Mesendoderm (in vitro differentiated cells): Measurements from ENCODE around the gene KIF27.
"Not testable (repeated sequence)": the region's sequence is repeated elsewhere in the genome, so short reads cannot be mapped to it uniquely, and the experiment has no call there.

Source experiments
- DNase-seq: peaks from one replicate; pipeline ENCODE4 v3.0.0; 2013
- H2AK5ac ChIP-seq: 2 replicates; pipeline ENCODE4 v1.6.1; 2013; ENCODE audit warnings: low read length, inconsistent platforms
- H2BK120ac ChIP-seq: 2 replicates; pipeline ENCODE4 v1.6.1; 2013; ENCODE audit warnings: low read depth, mild to moderate bottlenecking, low read length, moderate library complexity, mixed read lengths
- H2BK15ac ChIP-seq: replicated peaks from 2 replicates; pipeline ENCODE4 v1.6.1; 2013; ENCODE audit warnings: low read depth, mild to moderate bottlenecking, moderate library complexity
- H2BK5ac ChIP-seq: 2 replicates; pipeline ENCODE4 v1.6.1; 2013; ENCODE audit warnings: low read length, inconsistent platforms
- H3K18ac ChIP-seq: 2 replicates; pipeline ENCODE4 v1.6.1; 2013; ENCODE audit warnings: mild to moderate bottlenecking, low read length, mixed read lengths
- H3K23ac ChIP-seq: one replicate; pipeline ENCODE4 v1.6.1; 2013; ENCODE audit warnings: low read length
- H3K27ac ChIP-seq: 2 replicates; pipeline ENCODE4 v1.5.1; 2013; ENCODE audit warnings: low read depth, mild to moderate bottlenecking, inconsistent platforms, low read length, moderate library complexity
- H3K27me3 ChIP-seq: 2 replicates; pipeline ENCODE4 v1.6.1; 2013; ENCODE audit warnings: low read length, control low read depth, mild to moderate bottlenecking, inconsistent platforms; ENCODE audit not compliant: insufficient read depth, poor library complexity
- H3K36me3 ChIP-seq: 2 replicates; pipeline ENCODE4 v1.6.1; 2013; ENCODE audit warnings: low read length, inconsistent platforms; ENCODE audit not compliant: control insufficient read depth, insufficient read depth
- H3K4ac ChIP-seq: one replicate; pipeline ENCODE4 v1.6.1; 2013; ENCODE audit warnings: low read depth, mild to moderate bottlenecking, low read length, moderate library complexity
- H3K4me1 ChIP-seq: 2 replicates; pipeline ENCODE4 v1.6.1; 2013; ENCODE audit warnings: low read depth, low read length, inconsistent platforms; ENCODE audit not compliant: control insufficient read depth
- H3K4me2 ChIP-seq: 2 replicates; pipeline ENCODE4 v1.6.1; 2013; ENCODE audit warnings: low read length
- H3K4me3 ChIP-seq: 2 replicates; pipeline ENCODE4 v1.5.1; 2013; ENCODE audit warnings: mild to moderate bottlenecking, low read length
- H3K56ac ChIP-seq: one replicate; pipeline ENCODE4 v1.6.1; 2013; ENCODE audit warnings: low read length
- H3K79me1 ChIP-seq: 2 replicates; pipeline ENCODE4 v1.6.1; 2013; ENCODE audit warnings: low read length, inconsistent platforms
- H3K79me2 ChIP-seq: 2 replicates; pipeline ENCODE4 v1.6.1; 2013; ENCODE audit warnings: mild to moderate bottlenecking, low read length; ENCODE audit not compliant: control insufficient read depth, insufficient read depth
- H3K9ac ChIP-seq: 2 replicates; pipeline ENCODE4 v1.6.1; 2013; ENCODE audit warnings: low read length, inconsistent platforms
- H4K5ac ChIP-seq: one replicate; pipeline ENCODE4 v1.6.1; 2013; ENCODE audit warnings: low read length
- H4K8ac ChIP-seq: one replicate; pipeline ENCODE4 v1.6.1; 2013; ENCODE audit warnings: low read depth, mild to moderate bottlenecking, control low read depth, low read length, moderate library complexity
- WGBS: extraction: QIAGEN DNeasy Blood & Tissue Kit; methylation state at CpG from one replicate; pipeline ENCODE4 v1.1.7; 2013; ENCODE audit warnings: low lambda C conversion rate, missing lambda C conversion rate; ENCODE audit not compliant: insufficient coverage; ENCODE audit errors: extremely low coverage; 5-methylcytosine and 5-hydroxymethylcytosine counted together

Gene KIF27

DNA sequence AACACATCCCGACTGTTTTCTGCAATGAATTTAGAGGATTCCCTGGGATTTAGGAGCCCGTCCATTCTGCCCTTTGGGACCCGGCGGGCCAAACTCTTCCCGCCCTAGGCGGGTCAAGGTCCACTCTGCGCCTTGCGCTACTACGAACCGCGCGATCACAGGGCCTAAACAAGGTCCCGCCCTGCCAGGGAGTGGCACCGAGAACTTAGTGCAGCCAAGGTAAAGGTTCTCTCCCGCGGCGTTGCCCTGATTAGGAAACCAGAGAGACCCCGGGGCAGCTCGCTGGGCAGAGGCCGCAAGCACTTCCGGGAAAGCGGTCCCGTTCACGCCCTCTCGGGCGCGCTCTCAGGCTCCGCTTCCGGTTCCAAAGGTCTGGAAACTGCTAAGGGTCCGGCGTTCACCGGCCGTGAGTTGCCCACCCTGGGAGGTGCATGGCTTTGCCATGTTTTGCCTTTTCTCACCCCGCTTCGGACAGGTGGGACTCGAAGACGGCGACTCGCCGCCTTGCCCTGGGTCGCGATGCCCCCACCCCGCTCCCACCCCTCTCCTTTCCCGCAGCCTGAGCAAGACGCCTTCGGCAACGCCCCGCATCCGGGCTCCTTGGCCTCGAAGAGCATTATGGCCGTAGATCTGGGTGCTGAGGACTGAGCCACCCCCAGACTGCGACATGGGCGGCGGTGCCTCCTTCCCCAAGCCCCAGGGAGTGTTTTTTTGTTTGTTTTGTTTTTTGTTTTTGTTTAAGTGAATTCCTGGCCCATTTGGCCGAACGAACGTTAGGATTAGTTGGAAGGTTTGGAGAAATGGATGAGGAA is 35.4 kb upstream of the KIF27 start:
- Histone ChIP-seq H3K4me2 (no peak overlapping the region), H3K4ac (no peak overlapping the region), H3K4me1 (no peaks in the 10 kb centered on the region), H2AK5ac (no peak overlapping the region), H3K27me3 (no peaks in the 10 kb centered on the region), H2BK5ac (no peak overlapping the region), H2BK120ac (no peak overlapping the region), H3K27ac (no peak overlapping the region), H3K4me3 (no peak overlapping the region), H4K5ac (no peak overlapping the region), H4K8ac (no peak overlapping the region), H3K36me3 (no peaks in the 10 kb centered on the region), H3K56ac (no peak overlapping the region), H3K79me2 (no peaks in the 10 kb centered on the region), H3K9ac (peak overlapping the region; percentile 22), H2BK15ac (no peak overlapping the region), H3K18ac (no peak overlapping the region), H3K79me1 (no peaks in the 10 kb centered on the region), H3K23ac (no peak overlapping the region)
- WGBS, result 100% methylated on average over 3 of the region's 57 CpGs
- DNase-seq, result no peak

DNA sequence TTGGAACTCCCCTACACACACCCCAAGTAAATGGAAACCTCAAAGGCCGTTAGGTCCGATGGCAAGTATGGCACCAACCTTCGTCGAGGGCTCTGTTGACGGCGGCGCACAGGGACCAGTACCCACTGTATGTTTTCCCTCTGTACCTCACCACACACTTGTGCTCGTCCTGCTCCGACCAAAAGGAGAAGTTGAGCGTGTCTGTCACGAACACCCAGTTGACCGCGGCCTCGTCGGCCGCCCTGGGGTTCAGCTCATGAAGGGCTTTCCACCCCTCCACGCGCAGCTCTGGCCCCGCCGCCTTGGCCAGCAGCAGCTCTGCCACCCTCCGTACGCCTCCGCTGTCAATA is 34.8 kb upstream of the KIF27 start:
- Histone ChIP-seq H4K8ac (no peak overlapping the region), H3K9ac (peak overlapping the region; percentile 22), H3K27me3 (no peaks in the 10 kb centered on the region), H3K27ac (no peak overlapping the region), H3K4me2 (no peak overlapping the region), H3K56ac (peak overlapping the region; percentile 58), H3K4me3 (no peak overlapping the region), H3K4me1 (no peaks in the 10 kb centered on the region), H3K36me3 (no peaks in the 10 kb centered on the region), H3K23ac (no peak overlapping the region), H2BK15ac (no peak overlapping the region), H4K5ac (no peak overlapping the region), H3K79me1 (no peaks in the 10 kb centered on the region), H3K18ac (no peak overlapping the region), H2BK5ac (no peak overlapping the region), H3K79me2 (no peaks in the 10 kb centered on the region), H2BK120ac (no peak overlapping the region), H2AK5ac (no peak overlapping the region), H3K4ac (no peak overlapping the region)
- no CpG with 5 or more reads among the region's 23 CpGs for WGBS
- DNase-seq, result no peak

DNA sequence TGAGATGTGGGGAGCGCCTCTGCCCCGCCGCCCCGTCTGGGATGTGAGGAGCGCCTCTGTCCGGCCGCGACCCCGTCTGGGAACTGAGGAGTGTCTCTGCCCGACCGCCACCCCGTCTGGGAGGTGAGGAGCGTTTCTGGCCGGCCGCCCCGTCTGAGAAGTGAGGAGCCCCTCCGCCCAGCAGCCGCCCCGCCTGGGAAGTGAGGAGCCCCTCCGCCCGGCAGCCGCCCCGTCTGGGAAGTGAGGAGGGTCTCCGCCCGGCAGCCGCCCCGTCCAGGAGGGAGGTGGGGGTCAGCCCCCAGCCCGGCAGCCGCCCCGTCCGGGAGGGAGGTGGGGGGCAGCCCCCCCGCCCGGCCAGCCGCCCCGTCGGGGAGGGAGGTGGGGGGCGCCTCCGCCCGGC is 26.9 kb upstream of the KIF27 start:
- no CpG with 5 or more reads among the region's 39 CpGs for WGBS
- H3K79me1 ChIP-seq, result not testable (repeated sequence)

DNA sequence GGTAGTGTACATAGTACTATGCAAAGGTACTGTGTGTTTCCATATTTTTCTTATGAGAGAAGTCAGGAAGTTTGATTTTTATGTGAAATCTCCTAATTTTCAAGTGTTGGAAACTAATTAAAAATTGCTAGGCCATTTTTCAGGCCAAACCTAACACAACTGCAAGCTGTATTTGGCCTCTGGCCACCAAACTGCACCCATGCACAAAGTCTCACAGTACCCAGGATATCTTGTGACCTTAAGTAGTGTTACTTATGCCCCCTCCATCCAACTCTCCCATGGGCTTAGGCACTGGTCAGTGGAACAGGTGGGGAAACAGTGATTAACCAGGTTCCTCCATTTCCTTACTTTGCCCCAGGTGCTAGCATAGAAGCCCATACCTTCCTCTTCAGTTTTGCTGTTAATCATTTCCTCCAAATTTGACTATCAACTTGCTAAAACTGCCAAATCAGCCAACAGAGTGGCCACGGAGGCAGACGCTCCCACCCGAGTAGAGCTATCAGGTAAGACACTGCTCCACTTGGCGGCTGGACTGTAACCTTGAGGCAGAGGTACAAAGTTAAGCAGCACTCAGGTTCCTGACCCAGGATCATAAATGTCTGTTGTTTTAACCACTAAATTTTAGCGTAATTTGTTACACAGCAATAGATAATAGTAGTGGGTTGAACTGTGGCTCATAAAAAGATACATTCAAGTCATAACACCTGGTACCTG is 19.5 kb upstream of the KIF27 start:
- H3K4me2 ChIP-seq, result no peak overlapping the region
- no CpG with 5 or more reads among the region's 5 CpGs for WGBS
- no peak overlapping the region for H2BK5ac ChIP-seq
- H3K27ac ChIP-seq, result no peak overlapping the region
- H3K18ac ChIP-seq, result no peak overlapping the region
- H2AK5ac ChIP-seq, result no peak overlapping the region
- no peak overlapping the region for H3K4ac ChIP-seq
- no peaks in the 10 kb centered on the region for H3K79me2 ChIP-seq
- no peak overlapping the region for H2BK15ac ChIP-seq
- no peaks in the 10 kb centered on the region for H3K36me3 ChIP-seq
- H3K79me1 ChIP-seq, result no peaks in the 10 kb centered on the region
- no peak overlapping the region for H3K9ac ChIP-seq
- H3K27me3 ChIP-seq, result no peaks in the 10 kb centered on the region
- DNase-seq, result no peak
- no peak overlapping the region for H3K4me3 ChIP-seq
- no peak overlapping the region for H4K8ac ChIP-seq
- H3K56ac ChIP-seq, result no peak overlapping the region
- no peak overlapping the region for H3K23ac ChIP-seq
- no peak overlapping the region for H4K5ac ChIP-seq
- no peak overlapping the region for H2BK120ac ChIP-seq
- no peaks in the 10 kb centered on the region for H3K4me1 ChIP-seq

More for the DNA sequence above, 26.9 kb upstream of the KIF27 start:
- H3K18ac ChIP-seq, H2BK5ac ChIP-seq, H3K27me3 ChIP-seq, H3K4me2 ChIP-seq, DNase-seq, H3K27ac ChIP-seq, H4K8ac ChIP-seq, H2BK120ac ChIP-seq, H2AK5ac ChIP-seq, H3K4me3 ChIP-seq, H4K5ac ChIP-seq, H3K9ac ChIP-seq, H2BK15ac ChIP-seq, H3K36me3 ChIP-seq, H3K4me1 ChIP-seq, H3K79me2 ChIP-seq, H3K56ac ChIP-seq, H3K23ac ChIP-seq, H3K4ac ChIP-seq: not testable (repeated sequence)

DNA sequence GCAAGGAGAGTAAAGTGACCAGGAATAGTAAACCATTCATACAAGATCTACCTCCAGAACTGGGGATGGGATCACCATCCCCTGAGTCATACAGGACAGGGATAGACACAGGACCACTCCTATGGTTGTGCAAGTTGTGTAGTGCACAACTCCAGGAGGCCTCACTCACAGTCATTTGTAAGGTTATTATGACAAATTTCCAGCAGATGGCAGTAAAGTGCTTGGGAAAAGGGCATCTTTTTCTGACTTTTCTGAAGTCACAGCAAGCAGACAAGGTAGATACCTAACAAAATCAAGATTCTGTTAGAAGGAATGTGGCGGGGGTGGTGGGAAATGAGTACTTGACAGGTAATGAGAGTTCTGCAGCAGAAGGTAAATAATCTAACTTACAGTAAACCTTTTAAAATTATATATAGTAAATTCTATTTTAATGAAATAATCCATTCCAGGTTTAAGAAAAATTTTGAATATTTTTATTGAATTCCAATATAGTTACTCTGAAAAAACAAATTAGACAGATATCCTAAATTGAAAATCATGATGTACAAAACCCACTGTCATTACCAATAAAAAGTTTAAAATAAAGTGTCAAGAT is 16.7 kb upstream of the KIF27 start:
- Histone ChIP-seq H2BK120ac (no peak overlapping the region), H3K4me3 (no peak overlapping the region), H3K4me1 (no peaks in the 10 kb centered on the region), H3K27me3 (no peaks in the 10 kb centered on the region), H3K79me1 (no peaks in the 10 kb centered on the region), H3K56ac (no peak overlapping the region), H4K5ac (no peak overlapping the region), H3K9ac (no peak overlapping the region), H3K4ac (no peak overlapping the region), H2BK5ac (no peak overlapping the region), H2BK15ac (no peak overlapping the region), H3K27ac (no peak overlapping the region), H3K36me3 (no peaks in the 10 kb centered on the region), H2AK5ac (no peak overlapping the region), H3K4me2 (no peak overlapping the region), H3K79me2 (no peaks in the 10 kb centered on the region), H3K18ac (no peak overlapping the region), H4K8ac (no peak overlapping the region), H3K23ac (no peak overlapping the region)
- no CpG with 5 or more reads among the region's 1 CpG for WGBS
- peak; percentile 86 for DNase-seq
